HAP-1 (cell line): ENCODE results near the gene COL28A1.

Experiments used
- DNase-seq, 2 experiments: peaks; one replicate each; pipeline ENCODE4 v3.0.0-alpha.2; 2016 to 2020; ENCODE audit warnings: low spot score in 2 of 2
- H3K27me3 ChIP-seq: fragments of 250-450 bp; sonication (Bioruptor Pico); 2 replicates; pipeline ENCODE4 v1.5.1; 2020; ENCODE audit warnings: low read depth, mild to moderate bottlenecking, moderate library complexity
- H3K36me3 ChIP-seq: fragments of 250-450 bp; sonication (Bioruptor Pico); replicated peaks from 2 replicates; pipeline ENCODE4 v1.5.1; 2020; ENCODE audit warnings: mild to moderate bottlenecking
- H3K4me1 ChIP-seq: fragments of 250-450 bp; sonication (Bioruptor Pico); 2 replicates; pipeline ENCODE4 v1.5.1; 2020; ENCODE audit warnings: mild to moderate bottlenecking
- H3K4me3 ChIP-seq: fragments of 250-450 bp; sonication (Bioruptor Pico); 2 replicates; pipeline ENCODE4 v1.5.1; 2020; ENCODE audit warnings: mild to moderate bottlenecking, moderate library complexity
- H3K9me3 ChIP-seq: fragments of 250-450 bp; sonication (Bioruptor Pico); 2 replicates; pipeline ENCODE4 v1.5.1; 2020; ENCODE audit warnings: mild to moderate bottlenecking, moderate library complexity
- in situ Hi-C: fragments of 300-500 bp; cut with MboI; formaldehyde crosslinking; loops from 3 replicates; pipeline ENCODE4 v1.14.3; 2020; ENCODE audit warnings: low sequenced_read_pairs, inconsistent platforms, mixed read lengths

Gene COL28A1

GRCh38 chr7:7535691-7536090, at the start of gene COL28A1:
COL28A1 (minus strand) TSS chr7:7535873; CDS start chr7:7532875, 2,998 bp downstream.
- Histone ChIP-seq H3K9me3 (no peaks in the 10 kb centered on the region), H3K36me3 (no peaks in the 10 kb centered on the region), H3K27me3 (peaks cover 26% of the 10 kb centered on the region), H3K4me3 (no peak within 1 kb of the TSS), H3K4me1 (no peaks in the 10 kb centered on the region)
- in situ Hi-C loops: no loop called here
- DNase-seq: no peak

GRCh38 chr7:7584653-7585052, 49.0 kb upstream of the COL28A1 start:
- in situ Hi-C loops: no loop called here
- no peaks in the 10 kb centered on the region for H3K4me1 ChIP-seq

GRCh38 chr7:7583731-7584130, 48.1 kb upstream of the COL28A1 start:
- H3K4me1 ChIP-seq: no peaks in the 10 kb centered on the region
- no peak for DNase-seq
- H3K4me3 ChIP-seq: no peak overlapping the region
- no peaks in the 10 kb centered on the region for H3K9me3 ChIP-seq
- H3K27me3 ChIP-seq: no peaks in the 10 kb centered on the region
- H3K36me3 ChIP-seq: no peaks in the 10 kb centered on the region; the same call in 1 of the 2 replicates
- in situ Hi-C loops: no loop called here

More at GRCh38 chr7:7584653-7585052, 49.0 kb upstream of the COL28A1 start:
- Histone ChIP-seq H3K9me3 (no peaks in the 10 kb centered on the region), H3K36me3 (no peaks in the 10 kb centered on the region; the same call in 1 of the 2 replicates), H3K4me3 (no peak overlapping the region), H3K27me3 (no peaks in the 10 kb centered on the region)
- DNase-seq: no peak

GRCh38 chr7:7582596-7582995, 46.9 kb upstream of the COL28A1 start:
- in situ Hi-C loops: no loop called here

GRCh38 chr7:7581531-7582179, 46.0 kb upstream of the COL28A1 start:
- in situ Hi-C loops: no loop called here
- H3K9me3 ChIP-seq: no peaks in the 10 kb centered on the region
- no peaks in the 10 kb centered on the region; the same call in 1 of the 2 replicates for H3K36me3 ChIP-seq
- H3K4me3 ChIP-seq: no peak overlapping the region
- no peaks in the 10 kb centered on the region for H3K27me3 ChIP-seq
- DNase-seq: no peak
- no peaks in the 10 kb centered on the region; the same call in 1 of the 2 replicates for H3K4me1 ChIP-seq

More at GRCh38 chr7:7582596-7582995, 46.9 kb upstream of the COL28A1 start:
- Histone ChIP-seq H3K4me1 (no peaks in the 10 kb centered on the region), H3K9me3 (no peaks in the 10 kb centered on the region), H3K27me3 (no peaks in the 10 kb centered on the region), H3K4me3 (no peak overlapping the region), H3K36me3 (no peaks in the 10 kb centered on the region; the same call in 1 of the 2 replicates)
- DNase-seq: no peak

- Histone ChIP-seq H3K4me1 (no peaks in the 10 kb centered on the region; the same call in 1 of the 2 replicates), H3K9me3 (no peaks in the 10 kb centered on the region), H3K27me3 (no peaks in the 10 kb centered on the region), H3K36me3 (no peaks in the 10 kb centered on the region; the same call in 1 of the 2 replicates), H3K4me3 (no peak overlapping the region)
- no peak for DNase-seq
- in situ Hi-C loops: no loop called here
Observed at GRCh38 chr7:7579638-7580037, 44.0 kb upstream of the COL28A1 start.

GRCh38 chr7:7577888-7578287, 42.2 kb upstream of the COL28A1 start:
- no peaks in the 10 kb centered on the region; the same call in 1 of the 2 replicates for H3K4me1 ChIP-seq
- no peaks in the 10 kb centered on the region for H3K27me3 ChIP-seq
- no peak overlapping the region for H3K4me3 ChIP-seq
- DNase-seq: no peak
- peaks cover 5% of the 10 kb centered on the region for H3K36me3 ChIP-seq
- no peaks in the 10 kb centered on the region for H3K9me3 ChIP-seq
- in situ Hi-C loops: no loop called here

GRCh38 chr7:7576344-7576743, 40.7 kb upstream of the COL28A1 start:
- no peak for DNase-seq
- Histone ChIP-seq H3K4me3 (no peak overlapping the region), H3K27me3 (no peaks in the 10 kb centered on the region), H3K4me1 (no peaks in the 10 kb centered on the region; the same call in 1 of the 2 replicates), H3K9me3 (no peaks in the 10 kb centered on the region), H3K36me3 (peaks cover 14% of the 10 kb centered on the region)
- in situ Hi-C loops: no loop called here

- Histone ChIP-seq H3K9me3 (peaks cover 5% of the 10 kb centered on the region; the same call in 1 of the 2 replicates), H3K4me1 (peaks cover 3% of the 10 kb centered on the region), H3K27me3 (no peaks in the 10 kb centered on the region), H3K4me3 (no peak overlapping the region), H3K36me3 (peaks cover 29% of the 10 kb centered on the region)
- in situ Hi-C loops: no loop called here
- DNase-seq: no peak
Observed at GRCh38 chr7:7573701-7574100, 38.0 kb upstream of the COL28A1 start.

- Histone ChIP-seq H3K36me3 (peaks cover 29% of the 10 kb centered on the region), H3K9me3 (peaks cover 5% of the 10 kb centered on the region; the same call in 1 of the 2 replicates), H3K4me1 (peaks cover 7% of the 10 kb centered on the region), H3K27me3 (no peaks in the 10 kb centered on the region), H3K4me3 (no peak overlapping the region)
- DNase-seq: no peak
- in situ Hi-C loops: no loop called here
Observed at GRCh38 chr7:7570584-7570983, 34.9 kb upstream of the COL28A1 start.

GRCh38 chr7:7569615-7570014, 33.9 kb upstream of the COL28A1 start:
- H3K4me3 ChIP-seq: no peak overlapping the region
- H3K9me3 ChIP-seq: peaks cover 5% of the 10 kb centered on the region; the same call in 1 of the 2 replicates
- H3K4me1 ChIP-seq: peaks cover 7% of the 10 kb centered on the region
- H3K27me3 ChIP-seq: no peaks in the 10 kb centered on the region
- in situ Hi-C loops: no loop called here
- DNase-seq: no peak
- H3K36me3 ChIP-seq: peaks cover 29% of the 10 kb centered on the region

GRCh38 chr7:7569081-7569527, 33.4 kb upstream of the COL28A1 start:
- in situ Hi-C loops: no loop called here
- Histone ChIP-seq H3K27me3 (no peaks in the 10 kb centered on the region), H3K36me3 (peaks cover 29% of the 10 kb centered on the region), H3K9me3 (peaks cover 5% of the 10 kb centered on the region; the same call in 1 of the 2 replicates), H3K4me1 (peaks cover 7% of the 10 kb centered on the region), H3K4me3 (no peak overlapping the region)
- DNase-seq: no peak

- H3K4me1 ChIP-seq: peaks cover 7% of the 10 kb centered on the region
- H3K36me3 ChIP-seq: peaks cover 29% of the 10 kb centered on the region
- peak overlapping the region; percentile 60 for H3K4me3 ChIP-seq
- DNase-seq: no peak
- peaks cover 5% of the 10 kb centered on the region; the same call in 1 of the 2 replicates for H3K9me3 ChIP-seq
- no peaks in the 10 kb centered on the region for H3K27me3 ChIP-seq
- in situ Hi-C loops: no loop called here
Observed at GRCh38 chr7:7568553-7568952, 32.9 kb upstream of the COL28A1 start.

- peak overlapping the region; percentile 60 for H3K4me3 ChIP-seq
- in situ Hi-C loops: no loop called here
Observed at GRCh38 chr7:7567898-7568531, 32.3 kb upstream of the COL28A1 start.

More at GRCh38 chr7:7567898-7568531, 32.3 kb upstream of the COL28A1 start:
- Histone ChIP-seq H3K36me3 (peaks cover 26% of the 10 kb centered on the region), H3K27me3 (no peaks in the 10 kb centered on the region), H3K9me3 (peaks cover 5% of the 10 kb centered on the region; the same call in 1 of the 2 replicates), H3K4me1 (peaks cover 7% of the 10 kb centered on the region)
- DNase-seq: no peak
